ENCODE data around the gene PODXL. TPM values are rescaled to one million over a fixed set of nuclear protein-coding genes. Genes with fewer than 3 reads are reported as not detected.

The PODXL gene
- total and polyA plus RNA-seq, 2 of the 8 experiments (the other 6 are each of a cell fraction or from before 2014, with no cell fraction given): 638 to 925 TPM

DNA sequence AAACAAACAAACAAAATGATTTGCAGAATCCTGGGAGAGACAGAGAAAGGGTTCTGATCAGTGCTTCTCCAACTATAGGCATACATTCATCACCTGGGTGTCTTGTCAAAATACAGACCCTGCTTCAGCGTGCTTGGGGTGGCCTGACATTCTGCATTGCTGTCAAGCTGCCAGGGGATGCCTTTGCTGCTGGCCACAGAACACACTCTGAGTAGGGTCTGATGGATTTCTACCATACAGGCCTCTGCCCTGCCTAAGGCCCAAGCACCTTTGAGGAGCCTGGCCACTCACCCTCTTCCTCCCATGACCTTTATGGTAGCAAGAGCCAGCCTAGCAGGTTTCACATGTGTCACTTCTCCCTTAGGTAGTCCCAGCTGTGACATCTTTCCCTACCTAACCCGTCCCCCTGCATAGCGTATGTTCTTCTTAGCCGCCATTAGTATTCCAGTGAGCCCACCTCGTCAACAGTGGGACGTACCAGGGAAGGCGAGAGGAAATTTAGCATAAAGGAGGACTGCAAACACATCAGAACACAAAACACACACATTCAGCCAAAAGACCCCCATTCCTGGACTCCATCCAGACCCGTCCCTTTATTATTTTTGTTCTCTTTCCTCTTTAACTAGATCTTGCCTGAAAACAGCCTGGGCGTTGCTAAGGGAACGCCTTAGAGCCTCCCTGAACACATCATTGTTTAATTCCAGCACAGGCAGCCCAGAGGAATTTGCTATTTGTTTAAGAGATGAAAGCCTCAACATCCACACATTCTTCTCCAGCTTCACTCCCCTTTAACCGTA lies 43.9 kb upstream of the PODXL start (continued):
- TF ChIP-seq, protein P1, sequence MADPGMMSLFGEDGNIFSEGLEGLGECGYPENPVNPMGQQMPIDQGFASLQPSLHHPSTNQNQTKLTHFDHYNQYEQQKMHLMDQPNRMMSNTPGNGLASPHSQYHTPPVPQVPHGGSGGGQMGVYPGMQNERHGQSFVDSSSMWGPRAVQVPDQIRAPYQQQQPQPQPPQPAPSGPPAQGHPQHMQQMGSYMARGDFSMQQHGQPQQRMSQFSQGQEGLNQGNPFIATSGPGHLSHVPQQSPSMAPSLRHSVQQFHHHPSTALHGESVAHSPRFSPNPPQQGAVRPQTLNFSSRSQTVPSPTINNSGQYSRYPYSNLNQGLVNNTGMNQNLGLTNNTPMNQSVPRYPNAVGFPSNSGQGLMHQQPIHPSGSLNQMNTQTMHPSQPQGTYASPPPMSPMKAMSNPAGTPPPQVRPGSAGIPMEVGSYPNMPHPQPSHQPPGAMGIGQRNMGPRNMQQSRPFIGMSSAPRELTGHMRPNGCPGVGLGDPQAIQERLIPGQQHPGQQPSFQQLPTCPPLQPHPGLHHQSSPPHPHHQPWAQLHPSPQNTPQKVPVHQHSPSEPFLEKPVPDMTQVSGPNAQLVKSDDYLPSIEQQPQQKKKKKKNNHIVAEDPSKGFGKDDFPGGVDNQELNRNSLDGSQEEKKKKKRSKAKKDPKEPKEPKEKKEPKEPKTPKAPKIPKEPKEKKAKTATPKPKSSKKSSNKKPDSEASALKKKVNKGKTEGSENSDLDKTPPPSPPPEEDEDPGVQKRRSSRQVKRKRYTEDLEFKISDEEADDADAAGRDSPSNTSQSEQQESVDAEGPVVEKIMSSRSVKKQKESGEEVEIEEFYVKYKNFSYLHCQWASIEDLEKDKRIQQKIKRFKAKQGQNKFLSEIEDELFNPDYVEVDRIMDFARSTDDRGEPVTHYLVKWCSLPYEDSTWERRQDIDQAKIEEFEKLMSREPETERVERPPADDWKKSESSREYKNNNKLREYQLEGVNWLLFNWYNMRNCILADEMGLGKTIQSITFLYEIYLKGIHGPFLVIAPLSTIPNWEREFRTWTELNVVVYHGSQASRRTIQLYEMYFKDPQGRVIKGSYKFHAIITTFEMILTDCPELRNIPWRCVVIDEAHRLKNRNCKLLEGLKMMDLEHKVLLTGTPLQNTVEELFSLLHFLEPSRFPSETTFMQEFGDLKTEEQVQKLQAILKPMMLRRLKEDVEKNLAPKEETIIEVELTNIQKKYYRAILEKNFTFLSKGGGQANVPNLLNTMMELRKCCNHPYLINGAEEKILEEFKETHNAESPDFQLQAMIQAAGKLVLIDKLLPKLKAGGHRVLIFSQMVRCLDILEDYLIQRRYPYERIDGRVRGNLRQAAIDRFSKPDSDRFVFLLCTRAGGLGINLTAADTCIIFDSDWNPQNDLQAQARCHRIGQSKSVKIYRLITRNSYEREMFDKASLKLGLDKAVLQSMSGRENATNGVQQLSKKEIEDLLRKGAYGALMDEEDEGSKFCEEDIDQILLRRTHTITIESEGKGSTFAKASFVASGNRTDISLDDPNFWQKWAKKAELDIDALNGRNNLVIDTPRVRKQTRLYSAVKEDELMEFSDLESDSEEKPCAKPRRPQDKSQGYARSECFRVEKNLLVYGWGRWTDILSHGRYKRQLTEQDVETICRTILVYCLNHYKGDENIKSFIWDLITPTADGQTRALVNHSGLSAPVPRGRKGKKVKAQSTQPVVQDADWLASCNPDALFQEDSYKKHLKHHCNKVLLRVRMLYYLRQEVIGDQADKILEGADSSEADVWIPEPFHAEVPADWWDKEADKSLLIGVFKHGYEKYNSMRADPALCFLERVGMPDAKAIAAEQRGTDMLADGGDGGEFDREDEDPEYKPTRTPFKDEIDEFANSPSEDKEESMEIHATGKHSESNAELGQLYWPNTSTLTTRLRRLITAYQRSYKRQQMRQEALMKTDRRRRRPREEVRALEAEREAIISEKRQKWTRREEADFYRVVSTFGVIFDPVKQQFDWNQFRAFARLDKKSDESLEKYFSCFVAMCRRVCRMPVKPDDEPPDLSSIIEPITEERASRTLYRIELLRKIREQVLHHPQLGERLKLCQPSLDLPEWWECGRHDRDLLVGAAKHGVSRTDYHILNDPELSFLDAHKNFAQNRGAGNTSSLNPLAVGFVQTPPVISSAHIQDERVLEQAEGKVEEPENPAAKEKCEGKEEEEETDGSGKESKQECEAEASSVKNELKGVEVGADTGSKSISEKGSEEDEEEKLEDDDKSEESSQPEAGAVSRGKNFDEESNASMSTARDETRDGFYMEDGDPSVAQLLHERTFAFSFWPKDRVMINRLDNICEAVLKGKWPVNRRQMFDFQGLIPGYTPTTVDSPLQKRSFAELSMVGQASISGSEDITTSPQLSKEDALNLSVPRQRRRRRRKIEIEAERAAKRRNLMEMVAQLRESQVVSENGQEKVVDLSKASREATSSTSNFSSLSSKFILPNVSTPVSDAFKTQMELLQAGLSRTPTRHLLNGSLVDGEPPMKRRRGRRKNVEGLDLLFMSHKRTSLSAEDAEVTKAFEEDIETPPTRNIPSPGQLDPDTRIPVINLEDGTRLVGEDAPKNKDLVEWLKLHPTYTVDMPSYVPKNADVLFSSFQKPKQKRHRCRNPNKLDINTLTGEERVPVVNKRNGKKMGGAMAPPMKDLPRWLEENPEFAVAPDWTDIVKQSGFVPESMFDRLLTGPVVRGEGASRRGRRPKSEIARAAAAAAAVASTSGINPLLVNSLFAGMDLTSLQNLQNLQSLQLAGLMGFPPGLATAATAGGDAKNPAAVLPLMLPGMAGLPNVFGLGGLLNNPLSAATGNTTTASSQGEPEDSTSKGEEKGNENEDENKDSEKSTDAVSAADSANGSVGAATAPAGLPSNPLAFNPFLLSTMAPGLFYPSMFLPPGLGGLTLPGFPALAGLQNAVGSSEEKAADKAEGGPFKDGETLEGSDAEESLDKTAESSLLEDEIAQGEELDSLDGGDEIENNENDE (IDR thresholded peaks at IDR 0.05; ENCODE audit: insufficient replicate concordance, low read length): no peak
- no peak for TF ChIP-seq POLR2A (IDR thresholded peaks at IDR 0.05; ENCODE audit: control extremely low read depth in 1 of 2, low read depth in 2 of 2, low read length in 2 of 2)
- TF ChIP-seq TAF1 (IDR thresholded peaks at IDR 0.05; ENCODE audit: low read depth, low read length): no peak
- no peak for TF ChIP-seq HDAC6 (IDR thresholded peaks at IDR 0.05; ENCODE audit: low read depth, low read length)
- no peak for TF ChIP-seq TCF12 (IDR thresholded peaks at IDR 0.05; ENCODE audit: low read depth, low read length)
- TF ChIP-seq POU5F1 (IDR thresholded peaks at IDR 0.05; ENCODE audit: low read depth, low read length): no peak
- TF ChIP-seq SP2 (IDR thresholded peaks at IDR 0.05; ENCODE audit: low read length): no peak
- TF ChIP-seq, protein P2, sequence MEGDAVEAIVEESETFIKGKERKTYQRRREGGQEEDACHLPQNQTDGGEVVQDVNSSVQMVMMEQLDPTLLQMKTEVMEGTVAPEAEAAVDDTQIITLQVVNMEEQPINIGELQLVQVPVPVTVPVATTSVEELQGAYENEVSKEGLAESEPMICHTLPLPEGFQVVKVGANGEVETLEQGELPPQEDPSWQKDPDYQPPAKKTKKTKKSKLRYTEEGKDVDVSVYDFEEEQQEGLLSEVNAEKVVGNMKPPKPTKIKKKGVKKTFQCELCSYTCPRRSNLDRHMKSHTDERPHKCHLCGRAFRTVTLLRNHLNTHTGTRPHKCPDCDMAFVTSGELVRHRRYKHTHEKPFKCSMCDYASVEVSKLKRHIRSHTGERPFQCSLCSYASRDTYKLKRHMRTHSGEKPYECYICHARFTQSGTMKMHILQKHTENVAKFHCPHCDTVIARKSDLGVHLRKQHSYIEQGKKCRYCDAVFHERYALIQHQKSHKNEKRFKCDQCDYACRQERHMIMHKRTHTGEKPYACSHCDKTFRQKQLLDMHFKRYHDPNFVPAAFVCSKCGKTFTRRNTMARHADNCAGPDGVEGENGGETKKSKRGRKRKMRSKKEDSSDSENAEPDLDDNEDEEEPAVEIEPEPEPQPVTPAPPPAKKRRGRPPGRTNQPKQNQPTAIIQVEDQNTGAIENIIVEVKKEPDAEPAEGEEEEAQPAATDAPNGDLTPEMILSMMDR (IDR thresholded peaks at IDR 0.05; ENCODE audit: control extremely low read depth in 1 of 3, insufficient read depth in 1 of 3, low read depth in 1 of 3, low read length in 3 of 3): no peak
- TF ChIP-seq ASH2L (IDR thresholded peaks at IDR 0.05; ENCODE audit: low read length): no peak

Measured in H1 (cell line).